Neural crest cell (in vitro differentiated cells): Measurements from ENCODE around the gene ARHGAP22. TPM values are rescaled to one million over a fixed set of nuclear protein-coding genes. Genes with fewer than 3 reads are reported as not detected.

Experiments
- DNase-seq: peaks from one replicate; pipeline ENCODE4 v3.0.0; 2021; ENCODE audit warnings: low read depth, mixed read lengths, low spot score
- H3K27ac Mint-ChIP-seq: one replicate; pipeline ENCODE4 v1.8.0; 2021; ENCODE audit warnings: mild to moderate bottlenecking, mixed read lengths; ENCODE audit not compliant: unreplicated experiment
- H3K27me3 Mint-ChIP-seq: 2 replicates; pipeline ENCODE4 v1.8.0; 2021; ENCODE audit warnings: low read depth, mild to moderate bottlenecking, mixed read lengths
- H3K36me3 Mint-ChIP-seq: 2 replicates; pipeline ENCODE4 v1.8.0; 2021; ENCODE audit warnings: low read depth, mild to moderate bottlenecking, mixed read lengths
- H3K4me1 Mint-ChIP-seq: 2 replicates; pipeline ENCODE4 v1.8.0; 2021; ENCODE audit warnings: mixed read lengths
- H3K4me3 Mint-ChIP-seq: one replicate; pipeline ENCODE4 v1.8.0; 2021; ENCODE audit warnings: mild to moderate bottlenecking, mixed read lengths
- H3K9me3 Mint-ChIP-seq: 2 replicates; pipeline ENCODE4 v1.8.0; 2021; ENCODE audit warnings: mixed read lengths
- total RNA-seq: library from RNA; stranded (reverse); gene quantifications from 2 replicates; pipeline ENCODE4 v1.2.1, GENCODE V29; 2021
- TF ChIP-seq, protein P1 (sequence below): fragments of 200-600 bp; sonication (generic); conservative IDR thresholded peaks from 2 replicates; pipeline ENCODE4 v1.5.0; 2021; ENCODE audit warnings: antibody characterized with exemption, mild to moderate bottlenecking

ARHGAP22 gene
- total RNA-seq, 1 donor from 2014 or later: 5.2 TPM

DNA sequence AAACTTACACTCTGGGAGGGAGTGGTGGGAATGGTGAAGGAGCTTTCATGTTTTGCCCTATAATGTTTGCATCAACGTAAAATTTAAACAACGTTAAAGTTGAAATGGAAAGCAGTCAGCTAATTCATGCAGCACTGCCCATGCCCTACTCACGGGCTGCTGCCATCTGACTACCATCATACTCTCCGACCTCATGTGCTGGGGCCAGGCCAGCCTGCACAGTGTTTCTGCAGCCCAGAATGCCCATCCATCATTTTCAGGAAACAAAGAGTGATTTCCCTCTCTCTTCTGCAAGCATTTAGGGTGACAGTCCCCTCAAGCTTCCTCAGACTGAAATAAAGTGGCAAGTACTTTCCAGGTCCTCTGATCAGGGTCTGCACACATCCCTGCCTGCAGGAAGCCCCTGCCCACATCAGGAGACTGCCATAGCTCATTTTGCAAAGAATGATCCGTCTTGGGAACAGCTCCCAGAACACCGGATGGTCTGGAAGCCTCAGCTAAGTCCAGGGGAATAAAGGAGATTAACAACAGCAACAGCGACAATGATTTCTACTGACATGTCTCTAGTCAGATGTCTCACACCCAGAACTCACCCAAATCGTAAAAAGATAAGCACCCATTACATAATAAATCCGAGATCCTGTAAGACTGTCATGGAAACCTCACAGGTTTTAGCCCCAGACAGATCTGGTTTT, 40.3 kb downstream of the ARHGAP22 start:
- Mint-ChIP-seq H3K36me3 (peaks cover 3% of the 10 kb centered on the region), H3K27me3 (no peaks in the 10 kb centered on the region), H3K4me3 (no peak overlapping the region), H3K9me3 (peaks cover 5% of the 10 kb centered on the region), H3K4me1 (peaks cover 9% of the 10 kb centered on the region), H3K27ac (no peak overlapping the region)
- no peak for DNase-seq
- TF ChIP-seq, protein P1, sequence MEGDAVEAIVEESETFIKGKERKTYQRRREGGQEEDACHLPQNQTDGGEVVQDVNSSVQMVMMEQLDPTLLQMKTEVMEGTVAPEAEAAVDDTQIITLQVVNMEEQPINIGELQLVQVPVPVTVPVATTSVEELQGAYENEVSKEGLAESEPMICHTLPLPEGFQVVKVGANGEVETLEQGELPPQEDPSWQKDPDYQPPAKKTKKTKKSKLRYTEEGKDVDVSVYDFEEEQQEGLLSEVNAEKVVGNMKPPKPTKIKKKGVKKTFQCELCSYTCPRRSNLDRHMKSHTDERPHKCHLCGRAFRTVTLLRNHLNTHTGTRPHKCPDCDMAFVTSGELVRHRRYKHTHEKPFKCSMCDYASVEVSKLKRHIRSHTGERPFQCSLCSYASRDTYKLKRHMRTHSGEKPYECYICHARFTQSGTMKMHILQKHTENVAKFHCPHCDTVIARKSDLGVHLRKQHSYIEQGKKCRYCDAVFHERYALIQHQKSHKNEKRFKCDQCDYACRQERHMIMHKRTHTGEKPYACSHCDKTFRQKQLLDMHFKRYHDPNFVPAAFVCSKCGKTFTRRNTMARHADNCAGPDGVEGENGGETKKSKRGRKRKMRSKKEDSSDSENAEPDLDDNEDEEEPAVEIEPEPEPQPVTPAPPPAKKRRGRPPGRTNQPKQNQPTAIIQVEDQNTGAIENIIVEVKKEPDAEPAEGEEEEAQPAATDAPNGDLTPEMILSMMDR: no peak

DNA sequence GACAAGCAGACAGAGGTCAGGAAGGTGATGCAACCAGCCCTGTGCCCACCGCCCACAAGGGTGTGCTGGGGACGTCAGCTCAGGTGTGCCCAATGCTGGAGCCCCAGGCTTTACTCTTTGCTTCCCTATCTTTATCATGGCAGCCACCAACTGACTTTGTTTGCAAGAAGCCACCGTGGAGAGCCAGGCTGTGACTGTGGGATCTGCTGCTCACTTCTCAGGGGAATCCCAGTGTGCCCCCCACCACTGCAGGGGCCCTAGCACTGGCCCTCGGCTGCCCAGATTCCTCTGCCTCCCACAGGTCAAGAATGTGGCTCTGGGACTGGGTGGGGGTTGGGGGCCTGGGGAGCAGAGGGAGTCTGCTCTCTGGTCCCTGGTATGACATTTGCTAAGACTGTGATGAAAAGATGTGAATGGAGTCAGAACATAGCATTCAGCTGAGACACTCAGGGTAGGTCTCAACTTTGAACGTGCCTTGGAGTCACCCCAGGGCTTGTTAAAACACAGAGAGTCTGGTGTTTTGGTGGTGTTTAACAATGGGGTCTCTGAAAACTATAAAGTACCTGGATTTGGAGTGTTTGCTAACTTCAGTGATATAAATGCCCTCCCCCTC, 47.3 kb downstream of the ARHGAP22 start:
- H3K27me3 Mint-ChIP-seq: no peaks in the 10 kb centered on the region

DNA sequence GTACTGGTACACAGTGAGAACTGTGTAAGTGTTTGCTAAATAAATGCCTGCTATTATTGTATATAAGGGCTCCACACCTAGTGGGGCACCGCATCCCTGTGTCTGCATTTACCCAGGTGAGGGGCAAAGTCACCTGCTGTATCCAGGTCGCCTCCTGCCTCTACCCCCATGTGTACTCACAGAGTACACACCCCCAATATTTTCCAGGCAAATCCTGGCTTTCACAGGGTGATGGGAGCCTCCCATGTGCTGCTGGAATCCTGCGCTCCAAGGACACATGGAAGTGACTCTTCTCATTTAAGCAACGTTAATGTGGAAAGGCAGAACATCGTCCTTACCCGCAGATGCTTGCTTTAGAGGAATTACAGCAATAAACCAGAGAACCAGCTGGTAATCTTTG, 48.2 kb downstream of the ARHGAP22 start:
- DNase-seq: no peak
- Mint-ChIP-seq H3K9me3 (no peaks in the 10 kb centered on the region), H3K36me3 (no peaks in the 10 kb centered on the region), H3K4me3 (no peak overlapping the region), H3K27me3 (no peaks in the 10 kb centered on the region), H3K27ac (no peak overlapping the region), H3K4me1 (peaks cover 2% of the 10 kb centered on the region)
- TF ChIP-seq, protein P1: no peak

More for the DNA sequence above, 47.3 kb downstream of the ARHGAP22 start:
- Mint-ChIP-seq H3K4me3 (no peak overlapping the region), H3K27ac (no peak overlapping the region), H3K4me1 (peaks cover 5% of the 10 kb centered on the region), H3K9me3 (peaks cover 5% of the 10 kb centered on the region), H3K36me3 (peaks cover 3% of the 10 kb centered on the region)
- TF ChIP-seq, protein P1: no peak
- no peak for DNase-seq

DNA sequence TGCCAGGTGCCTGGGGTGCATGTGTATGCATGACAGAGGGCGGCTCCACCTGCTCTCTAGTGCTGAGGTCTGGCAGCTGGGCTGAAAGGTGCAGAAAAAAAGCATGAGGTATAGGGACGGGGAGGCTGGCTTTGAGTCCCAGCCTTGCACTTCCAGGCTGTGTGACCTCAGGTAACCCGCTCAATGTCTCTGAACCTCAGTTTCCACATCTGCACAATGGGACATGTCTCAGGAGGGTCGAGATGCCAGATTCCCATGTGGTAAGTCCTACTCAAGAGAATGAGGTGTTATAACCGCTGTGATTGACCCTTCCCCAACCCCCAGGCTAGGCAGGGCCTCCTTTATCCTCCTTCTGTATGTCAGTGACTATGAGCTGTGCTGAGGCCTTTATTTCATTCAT, 48.8 kb downstream of the ARHGAP22 start:
- Mint-ChIP-seq H3K27ac (no peak overlapping the region), H3K4me3 (no peak overlapping the region), H3K27me3 (no peaks in the 10 kb centered on the region), H3K4me1 (peaks cover 3% of the 10 kb centered on the region), H3K9me3 (no peaks in the 10 kb centered on the region), H3K36me3 (no peaks in the 10 kb centered on the region)
- no peak for DNase-seq
- TF ChIP-seq, protein P1: no peak

DNA sequence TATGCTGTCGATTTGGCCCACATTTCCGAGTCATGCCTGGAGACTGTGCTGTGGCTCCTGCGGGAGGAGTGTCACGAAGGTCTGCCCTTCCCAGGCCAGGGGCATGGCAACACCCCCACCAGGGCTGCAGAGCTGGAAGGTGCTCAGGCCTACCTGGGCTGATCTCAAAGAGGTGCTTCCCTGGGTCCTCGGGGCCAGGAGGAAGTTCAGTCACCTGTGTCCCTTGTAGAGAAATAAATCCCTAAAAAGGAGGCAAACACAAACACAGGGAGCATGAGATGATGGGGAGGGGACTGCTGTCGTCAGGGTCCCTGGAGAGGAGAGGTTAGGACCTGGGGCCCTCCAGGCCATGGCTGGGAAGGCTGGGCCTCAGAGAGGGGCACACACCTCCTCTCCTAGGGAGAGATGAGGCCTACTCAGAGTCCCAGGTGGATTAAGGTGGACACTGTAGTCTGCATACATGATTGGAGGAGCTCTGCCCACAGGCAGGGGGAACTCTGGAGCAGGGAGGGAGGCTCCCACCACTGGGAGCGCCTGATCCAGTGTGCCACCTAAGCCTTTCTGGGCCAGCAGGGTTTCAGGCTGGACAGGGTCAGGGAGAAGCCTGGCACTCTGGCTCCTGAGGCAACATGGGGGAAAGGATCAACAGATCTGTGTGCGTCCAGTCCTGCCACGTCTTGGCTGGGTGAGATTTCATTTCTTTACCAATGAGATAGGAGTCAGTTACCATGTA, 49.4 kb downstream of the ARHGAP22 start:
- Mint-ChIP-seq H3K36me3 (no peaks in the 10 kb centered on the region), H3K4me3 (no peak overlapping the region), H3K27ac (no peak overlapping the region), H3K27me3 (no peaks in the 10 kb centered on the region), H3K9me3 (no peaks in the 10 kb centered on the region), H3K4me1 (peaks cover 3% of the 10 kb centered on the region)
- TF ChIP-seq, protein P1: no peak
- DNase-seq: no peak
